Measurements from ENCODE around the gene KRT33A. TPM values are rescaled to one million over a fixed set of nuclear protein-coding genes. Genes with fewer than 3 reads are reported as not detected.

Gene KRT33A
- polyA plus RNA-seq, 3 donors = 0.18 TPM; not detected in 2

DNA sequence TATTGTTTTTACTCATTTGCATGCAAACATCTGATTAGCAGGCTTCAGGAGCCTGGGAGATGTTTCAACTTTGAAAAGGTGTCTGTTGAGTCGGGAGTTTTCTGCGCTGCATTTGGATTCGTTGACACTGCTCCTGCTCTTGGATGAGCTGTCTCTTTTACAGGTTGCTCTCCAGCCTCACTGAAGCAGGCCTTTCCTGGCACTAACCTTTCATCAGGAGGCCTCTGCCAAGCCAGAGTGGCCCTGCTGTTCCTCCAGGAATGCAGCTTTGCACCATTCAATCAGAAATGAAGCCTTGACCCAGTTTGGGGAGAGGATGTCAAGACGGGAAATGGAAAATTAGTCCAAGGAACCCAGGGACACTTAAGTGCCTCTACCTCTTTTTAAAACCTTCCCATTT is 47.6 kb downstream of the KRT33A start:
- no peak for DNase-seq

DNA sequence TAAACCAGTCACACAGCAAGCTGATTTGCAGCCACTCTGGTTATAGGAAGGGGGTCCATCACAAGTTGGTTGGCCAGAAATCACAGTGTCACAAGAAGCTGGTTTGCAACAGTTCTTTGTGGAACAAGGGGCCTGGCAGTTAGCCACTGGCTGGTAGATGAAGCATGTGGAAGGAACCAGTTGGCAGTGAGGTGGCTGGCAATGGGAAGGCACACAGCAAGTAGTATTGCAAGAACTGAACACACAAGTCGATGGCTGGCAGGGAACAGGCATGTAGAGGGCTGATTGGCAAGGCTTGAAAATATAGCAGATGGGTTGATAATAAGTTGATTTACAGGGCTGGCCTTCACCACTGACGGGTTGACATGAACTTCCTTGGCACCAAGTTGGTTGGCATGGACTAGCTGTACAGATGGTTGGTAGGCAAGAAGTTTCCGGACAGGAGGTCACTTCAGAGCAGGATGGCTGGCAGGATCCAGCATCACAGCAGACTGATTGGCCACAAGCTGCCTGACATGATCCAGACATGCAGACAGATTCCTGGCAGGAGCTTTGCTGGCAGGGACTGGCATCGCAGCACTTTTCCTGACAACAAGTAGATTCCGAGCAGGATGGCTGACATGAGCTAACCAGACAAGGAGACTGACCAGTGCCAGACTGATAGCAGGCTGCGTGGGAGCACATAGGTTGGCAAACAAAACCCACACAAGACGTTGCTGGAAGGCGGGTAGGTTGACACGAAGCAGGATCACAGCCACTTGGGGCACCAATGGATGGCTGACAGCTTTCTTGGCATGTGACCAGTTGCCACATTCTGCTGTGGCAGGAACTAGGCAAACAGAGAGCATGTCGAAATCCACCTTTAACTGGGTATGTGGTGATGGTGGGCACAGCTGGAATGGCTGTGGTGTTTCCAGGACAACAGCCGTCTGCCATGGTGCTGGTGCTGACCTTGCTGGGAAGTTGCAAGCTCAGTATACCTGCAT is 48.4 kb downstream of the KRT33A start, which contains the start of gene KRTAP29-1:
KRTAP29-1 (minus strand) TSS at position 936 of the 986 bp plus-strand sequence; CDS start at position 936, 0 bp downstream.
- no peak for DNase-seq

DNA sequence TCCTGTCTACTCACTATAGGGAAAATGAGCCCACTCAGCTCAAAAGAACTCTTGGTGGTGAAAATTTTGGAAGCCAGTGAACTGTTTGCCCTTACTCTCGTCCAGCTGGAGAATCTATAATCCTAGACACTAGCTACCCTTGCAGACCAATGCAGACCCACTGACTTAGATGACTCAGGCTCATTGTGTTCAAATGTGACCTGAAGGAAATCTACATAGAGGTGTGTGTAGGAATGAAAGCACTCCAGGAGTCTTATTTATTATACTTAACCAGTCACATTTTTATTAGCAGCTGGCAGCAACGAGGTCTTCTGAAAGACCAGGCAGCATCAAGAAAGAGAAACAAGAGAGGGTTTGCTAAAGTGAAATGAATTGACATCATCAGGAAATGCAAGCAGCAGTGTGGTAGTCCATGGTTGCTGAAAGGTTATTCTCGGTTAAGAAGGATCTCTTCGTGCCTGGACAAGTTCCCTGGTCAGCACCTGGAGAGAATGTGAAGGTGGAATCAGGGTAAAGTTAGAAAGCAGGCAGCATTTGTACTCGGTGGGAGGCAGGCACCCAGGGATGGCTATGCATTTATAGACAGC is 49.3 kb downstream of the KRT33A start:
- no peak for DNase-seq

DNA sequence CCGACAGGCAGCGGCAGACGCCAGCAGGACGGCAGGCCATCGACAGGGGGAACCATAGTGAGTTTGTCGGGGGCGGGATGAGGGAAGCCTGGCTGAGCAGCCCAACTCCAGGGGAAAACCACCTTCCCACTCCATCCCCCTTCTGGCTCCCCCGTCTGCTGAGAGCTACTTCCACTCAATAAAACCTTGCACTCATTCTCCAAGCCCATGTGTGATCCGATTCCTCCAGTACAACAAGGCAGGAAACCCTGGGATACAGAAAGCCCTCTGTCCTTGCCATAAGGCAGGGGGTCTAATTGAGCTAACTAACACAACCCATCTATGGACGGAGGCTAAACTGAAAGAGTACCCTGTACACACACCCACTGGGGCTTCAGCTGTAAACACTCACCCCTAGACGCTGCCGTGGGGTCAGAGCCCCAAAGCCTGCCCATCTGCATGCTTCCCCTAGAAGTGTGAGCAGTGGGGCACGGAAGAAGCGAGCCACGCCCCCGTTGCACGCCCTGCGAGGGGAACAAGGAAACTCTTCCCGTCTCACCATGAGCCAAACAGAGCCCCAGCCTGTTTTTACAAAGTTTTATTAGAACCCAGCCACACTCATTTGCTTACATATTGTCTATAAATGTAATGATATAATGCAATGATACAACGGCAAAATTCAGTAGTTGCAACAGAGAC is 52.0 kb downstream of the KRT33A start:
- DNase-seq = no peak

DNA sequence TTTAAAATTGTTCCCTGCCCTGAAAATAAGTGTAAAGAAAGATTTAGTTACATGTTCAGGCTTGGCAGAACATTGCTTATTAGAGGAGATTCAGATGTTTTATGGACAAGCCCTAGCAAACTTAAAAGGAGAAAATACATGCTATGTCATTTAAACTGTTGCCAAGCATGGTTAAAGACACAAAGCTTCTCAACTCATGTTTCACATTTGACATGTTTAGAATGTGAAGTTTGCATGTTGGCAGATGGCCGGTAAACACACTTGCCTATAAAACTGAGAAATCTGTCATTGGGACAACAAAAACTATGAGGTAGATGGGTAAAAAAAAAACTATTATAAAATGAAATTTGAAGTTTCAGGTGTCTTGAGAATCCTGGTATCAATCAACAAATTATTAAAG is 53.8 kb downstream of the KRT33A start:
- DNase-seq = peak; percentile 10

Other genes starting within 250 kb of the KRT33A start
- not detected for gene KRTAP4-16, start 248.6 kb downstream of the KRT33A start, polyA plus RNA-seq (ENCODE audit: insufficient read length in 3 of 3)
- not detected for gene KRTAP4-9, start 245.4 kb downstream of the KRT33A start, polyA plus RNA-seq (ENCODE audit: insufficient read length in 3 of 3)
- not detected for gene KRTAP4-11, start 232.5 kb downstream of the KRT33A start, polyA plus RNA-seq (ENCODE audit: insufficient read length in 3 of 3)
- gene KRTAP4-12, start 226.6 kb downstream of the KRT33A start, polyA plus RNA-seq (ENCODE audit: insufficient read length in 3 of 3) = not detected
- not detected for gene KRTAP4-6, start 210.3 kb downstream of the KRT33A start, polyA plus RNA-seq (ENCODE audit: insufficient read length in 3 of 3)
- not detected for gene KRTAP4-5, start 201.0 kb downstream of the KRT33A start, polyA plus RNA-seq (ENCODE audit: insufficient read length in 3 of 3)
- not detected for gene KRTAP4-4, start 190.1 kb downstream of the KRT33A start, polyA plus RNA-seq (ENCODE audit: insufficient read length in 3 of 3)
- not detected for gene KRTAP4-3, start 182.6 kb downstream of the KRT33A start, polyA plus RNA-seq (ENCODE audit: insufficient read length in 3 of 3)
- gene KRTAP4-2, start 172.6 kb downstream of the KRT33A start, polyA plus RNA-seq (ENCODE audit: insufficient read length in 3 of 3) = not detected
- gene KRTAP4-1, start 165.9 kb downstream of the KRT33A start, polyA plus RNA-seq (ENCODE audit: insufficient read length in 3 of 3) = not detected
- not detected for gene KRTAP9-1, start 160.9 kb downstream of the KRT33A start, polyA plus RNA-seq (ENCODE audit: insufficient read length in 3 of 3)
- gene KRTAP9-2, start 124.2 kb downstream of the KRT33A start, polyA plus RNA-seq (ENCODE audit: insufficient read length in 3 of 3) = not detected
- not detected for gene KRTAP9-3, start 118.4 kb downstream of the KRT33A start, polyA plus RNA-seq (ENCODE audit: insufficient read length in 3 of 3)
- not detected for gene KRTAP9-8, start 112.8 kb downstream of the KRT33A start, polyA plus RNA-seq (ENCODE audit: insufficient read length in 3 of 3)
- gene KRTAP9-4, start 101.1 kb downstream of the KRT33A start, polyA plus RNA-seq (ENCODE audit: insufficient read length in 3 of 3) = not detected
- gene KRTAP9-9, start 95.4 kb downstream of the KRT33A start, polyA plus RNA-seq (ENCODE audit: insufficient read length in 3 of 3) = not detected
- gene KRTAP9-6, start 85.5 kb downstream of the KRT33A start, polyA plus RNA-seq (ENCODE audit: insufficient read length in 3 of 3) = under 1 TPM in 2 of 3 donors, not detected in 1; 0.09 to 0.22 TPM
- not detected for gene KRTAP9-7, start 75.1 kb downstream of the KRT33A start, polyA plus RNA-seq (ENCODE audit: insufficient read length in 3 of 3)
- gene KRTAP29-1, start 48.0 kb downstream of the KRT33A start, polyA plus RNA-seq (ENCODE audit: insufficient read length in 3 of 3) = not detected
- gene KRTAP16-1, start 41.5 kb downstream of the KRT33A start, polyA plus RNA-seq (ENCODE audit: insufficient read length in 3 of 3) = not detected
- not detected for gene KRTAP17-1, start 35.1 kb downstream of the KRT33A start, polyA plus RNA-seq (ENCODE audit: insufficient read length in 3 of 3)
- gene KRT33B, start 19.0 kb upstream of the KRT33A start, polyA plus RNA-seq (ENCODE audit: insufficient read length in 3 of 3) = not detected
- not detected for gene KRT34, start 31.5 kb upstream of the KRT33A start, polyA plus RNA-seq (ENCODE audit: insufficient read length in 3 of 3)
- gene KRT31, start 46.8 kb upstream of the KRT33A start, polyA plus RNA-seq (ENCODE audit: insufficient read length in 3 of 3) = not detected
- gene KRT37, start 73.8 kb upstream of the KRT33A start, polyA plus RNA-seq (ENCODE audit: insufficient read length in 3 of 3) = not detected
- gene KRT38, start 90.2 kb upstream of the KRT33A start, polyA plus RNA-seq (ENCODE audit: insufficient read length in 3 of 3) = not detected
- not detected for gene KRT32, start 116.6 kb upstream of the KRT33A start, polyA plus RNA-seq (ENCODE audit: insufficient read length in 3 of 3)
- under 1 TPM in 1 of 3 donors, not detected in 2; 0.04 TPM for gene KRT35, start 130.3 kb upstream of the KRT33A start, polyA plus RNA-seq (ENCODE audit: insufficient read length in 3 of 3)
- not detected for gene KRT36, start 139.1 kb upstream of the KRT33A start, polyA plus RNA-seq (ENCODE audit: insufficient read length in 3 of 3)
- 1 to 10 TPM in 2 of 3 donors, under 1 TPM in 1; 0.47 to 2.8 (median 1.4) TPM for gene KRT13, start 154.8 kb upstream of the KRT33A start, polyA plus RNA-seq (ENCODE audit: insufficient read length in 3 of 3)
- 1 to 10 TPM; 1.3 to 3.1 (median 2.9) TPM for gene KRT15, start 168.1 kb upstream of the KRT33A start, polyA plus RNA-seq (ENCODE audit: insufficient read length in 3 of 3)
- gene KRT19, start 177.5 kb upstream of the KRT33A start, polyA plus RNA-seq (ENCODE audit: insufficient read length in 3 of 3) = 100 to 1,000 TPM; 210 to 238 (median 223) TPM
- not detected for gene KRT9, start 221.2 kb upstream of the KRT33A start, polyA plus RNA-seq (ENCODE audit: insufficient read length in 3 of 3)
- under 1 TPM in 2 of 3 donors, not detected in 1; 0.31 to 0.36 TPM for gene KRT14, start 236.1 kb upstream of the KRT33A start, polyA plus RNA-seq (ENCODE audit: insufficient read length in 3 of 3)